GM19193 (cell line): Measurements from ENCODE around the gene FAM184A.

Experiments used
- POLR2A ChIP-seq: IDR thresholded peaks from 4 replicates; pipeline ENCODE4 v1.6.1; 2011; ENCODE audit not compliant: insufficient read depth, insufficient read length; ENCODE audit errors: extremely low read depth

Gene FAM184A

DNA sequence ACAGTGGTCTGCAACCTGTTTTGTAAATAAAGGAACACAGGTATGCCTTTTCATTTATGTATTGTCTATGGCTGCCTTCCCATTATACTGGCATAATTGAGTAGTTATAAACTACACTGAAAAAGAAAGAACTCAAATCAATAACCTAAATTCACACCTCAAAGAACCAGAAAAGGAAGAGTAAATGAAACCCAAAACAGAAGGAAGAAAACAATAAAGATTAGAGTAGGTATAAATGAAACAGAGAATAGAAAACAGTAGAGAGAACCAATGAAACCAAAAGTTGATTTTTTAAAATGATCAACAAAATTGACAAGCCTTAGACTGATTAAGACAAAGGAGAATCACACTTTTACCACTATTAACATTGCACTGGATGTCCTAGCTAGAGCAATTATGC lies 34.7 kb downstream of the FAM184A start:
- no peak for TF ChIP-seq POLR2A

DNA sequence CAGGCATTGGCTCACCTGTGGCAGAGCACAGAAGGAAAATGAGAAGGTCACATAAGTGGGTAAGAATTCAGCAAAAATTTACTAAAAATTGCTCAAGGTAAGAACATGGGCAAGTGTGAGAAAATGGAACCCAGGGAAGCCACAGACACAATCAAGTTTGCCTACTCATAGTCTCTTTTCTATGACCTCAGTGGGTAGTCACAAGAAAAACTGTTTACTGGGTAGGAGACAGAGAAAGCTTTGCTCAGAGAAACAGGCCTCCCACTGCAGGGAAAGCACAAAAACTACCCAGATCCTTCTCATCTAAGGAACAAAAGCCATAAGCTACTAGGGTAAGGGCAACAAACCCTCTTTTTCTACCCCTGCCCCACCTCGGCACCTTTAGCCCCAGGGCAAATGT lies 35.2 kb downstream of the FAM184A start:
- TF ChIP-seq POLR2A = no peak

DNA sequence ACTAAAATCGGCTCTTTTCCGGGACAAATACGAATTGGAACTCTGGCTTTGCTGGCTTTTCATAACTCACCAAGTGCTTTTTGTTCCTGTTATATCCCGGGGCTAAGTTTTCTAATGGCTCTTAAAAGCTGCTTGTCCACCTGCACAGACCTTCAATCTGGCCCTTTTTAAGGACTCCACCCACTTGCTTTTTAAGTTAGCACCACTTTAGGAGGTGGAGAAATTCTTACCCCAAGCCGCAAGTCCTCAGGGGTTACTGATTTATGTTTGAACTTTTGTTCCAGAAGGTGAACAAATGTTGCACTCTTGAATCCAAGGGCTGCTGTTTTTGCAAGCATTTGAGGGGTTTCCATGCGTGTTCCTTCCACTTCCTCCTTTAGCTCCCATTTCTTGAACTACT lies 37.8 kb downstream of the FAM184A start:
- TF ChIP-seq POLR2A = no peak

DNA sequence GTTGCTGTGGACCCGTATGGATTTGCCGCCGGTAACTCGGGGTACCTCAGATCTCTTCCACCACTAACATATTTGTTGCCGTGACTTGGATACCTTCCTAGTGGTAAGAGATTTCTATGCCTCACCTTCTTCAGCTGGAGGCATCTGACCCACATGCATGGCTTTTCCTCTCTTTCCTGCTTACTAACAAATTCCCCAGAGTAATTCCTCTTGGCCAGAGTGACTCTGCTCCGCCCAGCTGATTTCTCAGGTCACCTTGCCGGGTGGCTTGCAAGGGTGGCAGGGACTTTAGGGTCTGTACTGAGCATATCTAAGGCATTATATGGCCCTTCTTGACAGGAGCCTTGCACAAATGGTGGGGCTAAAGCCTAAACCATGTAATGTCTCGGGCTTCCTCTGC lies 38.2 kb downstream of the FAM184A start:
- no peak for TF ChIP-seq POLR2A

DNA sequence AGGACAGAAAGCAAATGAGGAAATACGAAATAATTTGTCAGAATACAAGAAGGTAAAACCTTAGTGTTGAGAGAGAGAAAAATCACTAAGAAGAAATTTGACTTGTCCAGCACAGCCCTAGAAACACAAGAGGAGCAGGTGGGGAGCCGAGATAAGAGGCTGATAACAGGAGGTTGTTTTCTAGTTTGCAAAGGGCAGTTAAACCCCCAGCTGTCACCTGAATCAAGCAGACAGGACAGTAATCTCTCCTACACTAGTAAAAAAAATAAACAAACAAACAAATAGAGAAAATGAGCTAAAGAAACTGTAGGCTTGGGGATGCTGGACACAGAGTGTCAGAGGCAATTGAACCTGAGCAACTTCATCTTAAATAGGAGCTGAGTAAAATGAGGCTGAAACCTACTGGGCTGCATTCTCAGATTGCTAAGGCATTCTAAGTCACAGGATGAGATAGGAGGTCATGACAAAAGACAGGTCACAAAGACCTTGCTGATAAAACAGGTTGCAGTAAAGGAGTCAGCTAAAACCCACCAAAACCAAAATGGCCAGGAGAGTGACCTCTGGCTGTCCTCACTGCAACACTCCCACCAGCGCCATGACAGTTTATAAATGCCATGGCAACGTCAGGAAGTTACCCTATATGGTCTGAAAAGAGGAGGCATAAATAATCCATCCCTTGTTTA lies 40.4 kb downstream of the FAM184A start:
- TF ChIP-seq POLR2A = no peak

DNA sequence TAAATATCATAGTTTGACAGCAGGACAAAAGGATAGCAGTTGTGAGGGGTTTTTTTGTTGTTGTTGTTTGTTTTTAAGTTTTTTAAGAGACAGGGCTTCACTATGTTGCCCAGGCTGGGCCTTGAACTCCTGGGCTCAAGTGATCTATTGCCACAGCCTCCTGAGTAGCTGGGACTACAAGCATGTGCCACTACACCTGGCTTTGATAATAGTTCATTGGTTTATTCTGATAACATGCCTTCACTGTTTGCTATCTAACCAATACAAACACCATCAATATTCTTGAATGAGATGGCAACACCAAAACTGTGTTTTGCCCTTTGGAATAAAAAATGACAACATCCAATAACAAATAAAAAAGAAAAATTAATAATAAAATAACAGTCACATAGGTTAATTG lies 41.2 kb downstream of the FAM184A start:
- TF ChIP-seq POLR2A = no peak

DNA sequence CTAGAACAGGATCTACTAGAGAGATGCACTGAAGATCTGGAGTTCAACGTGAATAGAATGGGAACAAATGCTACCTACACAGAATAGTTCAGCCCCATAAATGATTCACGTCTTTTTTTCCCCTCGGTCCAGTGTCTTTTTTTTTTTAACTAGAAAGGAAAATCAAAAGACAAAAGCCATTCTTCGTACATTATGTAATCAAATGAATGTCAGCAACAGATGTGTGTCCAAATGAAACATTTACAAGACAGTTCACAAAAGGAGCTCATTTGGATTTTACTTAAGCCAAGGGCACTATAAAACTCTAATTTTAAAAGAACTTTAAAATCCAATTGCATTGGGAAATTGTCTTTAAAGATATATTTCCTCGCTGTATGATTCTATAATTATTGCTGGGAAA lies 42.4 kb downstream of the FAM184A start:
- TF ChIP-seq POLR2A = no peak

DNA sequence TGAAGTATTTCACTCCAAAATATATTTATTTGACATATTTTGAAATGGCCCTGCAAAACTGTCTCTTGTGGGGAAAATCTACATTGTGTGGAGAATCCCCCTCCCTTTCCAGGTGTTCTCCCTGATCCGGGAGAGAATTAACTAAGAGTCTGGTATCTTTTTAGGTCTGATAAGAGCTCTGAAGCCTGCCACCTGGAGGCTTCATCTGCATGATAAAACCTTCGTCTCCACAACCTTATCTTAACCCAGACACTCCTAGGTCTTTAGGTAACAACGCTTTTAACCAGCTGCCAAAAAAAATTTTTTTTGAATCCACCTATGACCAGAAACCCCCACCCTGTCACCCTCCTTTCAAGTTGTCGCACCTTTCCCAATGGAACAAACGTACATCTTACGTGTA lies 43.0 kb downstream of the FAM184A start:
- no peak for TF ChIP-seq POLR2A

DNA sequence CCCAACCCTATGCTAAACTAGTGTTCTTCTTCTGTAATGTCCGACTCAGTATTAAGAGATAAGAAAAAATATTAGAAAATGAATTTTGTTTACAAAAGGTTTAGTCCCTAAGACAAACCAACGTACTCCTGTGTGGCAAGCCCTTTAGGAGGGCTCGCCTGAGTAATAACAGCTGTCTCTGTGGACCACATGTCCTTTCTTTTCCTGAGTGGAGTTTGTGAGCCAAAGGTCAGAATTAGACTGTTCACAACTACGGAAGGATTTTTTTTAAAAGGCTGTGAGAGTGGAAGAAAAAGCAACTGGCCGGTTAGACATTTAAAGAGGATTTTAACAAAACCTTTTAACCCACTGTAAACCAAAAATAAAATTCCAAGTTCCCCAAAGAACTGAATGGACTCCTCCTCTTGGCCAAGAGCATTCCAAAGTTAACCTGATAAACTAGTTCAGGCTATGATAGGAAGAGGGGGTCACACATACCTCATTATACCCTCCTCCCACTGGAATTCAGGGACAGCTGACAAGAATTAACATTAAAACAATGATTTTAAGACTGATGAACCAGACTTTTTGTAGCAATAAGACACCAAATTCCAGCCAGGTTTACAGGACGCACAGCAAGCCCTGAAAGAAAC lies 43.5 kb downstream of the FAM184A start:
- no peak for TF ChIP-seq POLR2A

DNA sequence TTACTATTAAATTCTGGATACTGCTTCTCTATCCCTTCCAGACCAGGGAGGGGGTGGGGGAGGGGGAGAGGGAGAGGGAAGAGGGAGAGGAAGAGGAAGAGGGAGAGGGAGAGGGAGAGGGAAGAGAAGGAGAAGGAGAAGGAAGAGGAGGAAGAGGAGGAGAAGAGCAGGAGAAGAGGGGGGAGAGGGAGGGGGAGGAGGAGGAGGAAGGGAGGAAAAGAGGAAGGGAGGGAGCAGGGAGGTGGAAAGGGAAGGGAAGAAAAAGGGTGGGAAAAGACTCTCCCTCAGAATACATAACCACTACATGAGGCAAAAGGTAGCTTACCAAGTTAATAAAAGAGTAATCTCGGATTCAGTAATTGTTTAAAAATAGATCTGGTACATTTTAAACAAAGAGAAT lies 46.0 kb downstream of the FAM184A start:
- no peak for TF ChIP-seq POLR2A

DNA sequence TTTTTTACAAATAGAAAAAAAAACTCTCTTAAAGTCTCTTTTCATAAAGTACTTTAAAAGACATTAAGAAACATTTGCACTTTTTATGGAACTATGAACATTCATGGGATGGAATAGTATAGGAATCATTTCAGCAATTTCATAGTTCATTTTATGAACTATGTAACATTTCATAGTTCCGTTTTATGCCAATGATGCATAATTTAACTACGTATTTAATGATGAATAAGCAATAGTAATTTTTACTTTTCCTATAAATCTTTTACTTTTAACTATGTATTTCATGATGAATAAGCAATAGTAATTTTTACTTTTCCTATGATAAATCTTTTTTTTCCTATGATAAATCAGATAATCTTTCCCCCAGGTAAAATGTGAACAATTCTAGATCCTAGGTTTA lies 47.7 kb downstream of the FAM184A start:
- TF ChIP-seq POLR2A = no peak

DNA sequence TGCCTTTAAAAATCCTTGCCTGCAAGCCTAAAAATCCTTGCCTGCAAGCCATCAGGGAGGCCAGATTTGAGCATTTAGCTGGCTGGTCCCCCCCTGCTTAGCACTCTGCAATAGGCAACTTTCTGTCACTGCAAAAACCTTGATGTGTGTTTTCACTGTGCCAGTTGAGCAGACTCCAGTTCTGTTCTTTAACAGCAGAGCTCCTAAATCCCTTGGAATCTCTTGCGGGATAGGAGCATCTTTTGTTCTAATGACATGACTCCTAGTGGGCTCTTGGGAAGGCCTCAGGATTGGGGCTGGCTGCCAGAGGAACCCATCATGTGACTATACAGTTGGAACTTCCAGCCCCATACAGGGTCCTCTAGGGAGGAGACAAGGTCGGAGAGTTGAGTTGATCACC lies 50.4 kb downstream of the FAM184A start:
- no peak for TF ChIP-seq POLR2A

DNA sequence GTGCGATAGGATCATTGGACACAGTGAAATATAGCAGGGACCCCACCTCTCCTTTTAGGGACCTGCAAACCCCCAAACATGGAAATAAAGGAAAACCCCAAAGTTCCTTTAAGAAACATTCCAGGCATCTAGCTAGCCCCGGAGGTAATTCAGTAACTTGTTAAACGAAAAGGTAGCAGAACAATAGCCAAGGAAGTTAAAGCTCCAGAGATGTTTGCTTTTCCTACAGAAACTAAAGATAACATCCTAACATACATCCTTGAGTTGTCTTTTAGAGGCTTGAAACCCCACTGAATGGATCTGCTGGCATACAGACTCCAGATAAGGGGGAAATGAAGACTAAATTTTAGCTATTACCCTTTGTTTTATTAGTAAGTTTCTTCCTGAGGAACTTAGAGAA lies 51.0 kb downstream of the FAM184A start:
- TF ChIP-seq POLR2A = no peak

DNA sequence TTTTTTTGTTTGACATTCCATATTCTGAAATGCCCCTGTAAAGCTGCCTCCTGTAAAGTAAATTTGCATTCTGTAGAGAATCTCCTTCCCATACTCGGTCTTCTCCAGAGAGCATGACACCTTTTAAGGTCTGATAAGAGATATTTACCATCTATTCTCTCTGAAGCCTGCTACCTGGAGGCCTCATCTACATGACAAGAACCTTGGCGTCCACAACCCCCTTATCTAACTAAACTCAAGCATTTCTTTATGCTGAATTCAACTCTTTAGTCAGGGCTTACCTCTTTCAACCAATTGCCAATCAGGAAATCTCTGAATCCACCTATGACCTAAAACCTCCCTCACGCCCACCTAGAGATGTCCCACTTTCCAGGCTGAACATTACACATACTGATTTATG lies 51.6 kb downstream of the FAM184A start:
- TF ChIP-seq POLR2A = no peak

DNA sequence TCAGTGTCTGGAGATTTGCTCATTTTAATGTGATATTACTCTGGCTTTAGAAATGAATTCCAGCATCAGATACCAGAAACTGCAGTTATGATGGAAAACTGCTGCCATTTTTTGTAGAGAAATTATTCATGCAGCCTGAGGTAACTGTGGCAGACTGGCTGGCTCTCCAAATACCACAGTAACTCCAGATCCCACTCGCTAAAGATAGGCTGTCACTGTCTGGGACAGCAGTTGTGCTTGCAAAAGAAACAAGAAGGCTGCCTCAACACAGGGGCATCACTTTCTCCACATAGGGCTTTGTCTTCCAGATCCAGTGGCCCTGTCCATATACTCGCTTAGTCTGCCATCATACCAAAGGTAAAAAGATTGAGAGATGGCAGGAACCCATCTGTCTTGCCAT lies 52.7 kb downstream of the FAM184A start:
- no peak for TF ChIP-seq POLR2A

DNA sequence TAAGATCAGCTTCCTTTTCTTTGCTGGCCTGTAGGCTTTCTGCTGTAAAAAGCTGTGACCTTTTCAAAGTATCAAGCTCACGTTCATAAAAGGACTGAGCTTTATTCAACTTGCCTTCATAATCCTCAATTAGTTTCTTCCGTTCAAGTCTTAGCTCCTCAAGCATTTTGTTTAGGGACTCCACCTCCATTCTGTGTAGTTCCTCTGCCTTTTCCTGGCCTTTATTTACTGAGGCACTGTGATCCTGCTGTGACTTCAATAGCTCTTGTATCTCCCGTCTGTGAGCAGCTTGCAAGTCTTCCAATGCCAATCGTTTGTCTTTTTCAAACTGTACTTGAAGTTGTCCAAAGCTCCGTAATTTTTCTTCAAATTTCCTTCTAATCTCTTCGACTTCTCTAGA lies 54.4 kb downstream of the FAM184A start:
- TF ChIP-seq POLR2A = no peak

DNA sequence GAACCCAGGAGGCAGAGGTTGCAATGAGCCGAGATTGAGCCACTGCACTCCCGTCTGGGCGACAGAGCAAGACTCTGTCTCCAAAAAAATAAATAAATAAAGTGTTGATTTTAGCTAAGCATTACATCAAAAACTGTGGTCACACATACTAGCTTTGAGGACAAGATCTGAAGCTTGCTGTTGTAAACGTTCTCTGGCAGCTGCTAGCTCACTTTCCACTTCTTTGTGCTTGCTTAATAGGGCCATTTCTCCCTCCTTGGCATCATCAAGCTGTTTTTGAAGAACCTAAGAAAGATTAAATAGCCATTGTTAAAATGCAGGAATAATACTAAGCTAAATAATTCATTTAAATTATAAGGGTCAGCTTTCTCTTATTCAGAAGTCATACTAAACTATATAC lies 55.7 kb downstream of the FAM184A start:
- TF ChIP-seq POLR2A = no peak
